GM10248 (cell line): ENCODE results near the gene TLE3.

Experiments used
- CTCF ChIA-PET: fragments of 300-600 bp; sonication (Branson Sonifier 250); formaldehyde crosslinking; extraction: SDS; loops from one replicate; lab custom pipeline; 2021; ENCODE audit warnings: antibody characterized with exemption; lab: Yijun Ruan, JAX
- POLR2A ChIA-PET: fragments of 350-650 bp; sonication (Branson Sonifier 250); formaldehyde crosslinking; extraction: SDS; loops from one replicate; lab custom pipeline; 2020; ENCODE audit warnings: antibody characterized with exemption; lab: Yijun Ruan, JAX
- DNase-seq: peaks from one replicate; pipeline ENCODE4 v3.0.0; 2012; ENCODE audit errors: extremely low spot score
- TF ChIP-seq, protein P1 (sequence below): IDR thresholded peaks from 2 replicates; pipeline ENCODE4 v1.5.1; 2012; ENCODE audit warnings: mild to moderate bottlenecking, low read depth; ENCODE audit errors: extremely low read depth, missing control alignments, control extremely low read depth

TLE3 gene

DNA sequence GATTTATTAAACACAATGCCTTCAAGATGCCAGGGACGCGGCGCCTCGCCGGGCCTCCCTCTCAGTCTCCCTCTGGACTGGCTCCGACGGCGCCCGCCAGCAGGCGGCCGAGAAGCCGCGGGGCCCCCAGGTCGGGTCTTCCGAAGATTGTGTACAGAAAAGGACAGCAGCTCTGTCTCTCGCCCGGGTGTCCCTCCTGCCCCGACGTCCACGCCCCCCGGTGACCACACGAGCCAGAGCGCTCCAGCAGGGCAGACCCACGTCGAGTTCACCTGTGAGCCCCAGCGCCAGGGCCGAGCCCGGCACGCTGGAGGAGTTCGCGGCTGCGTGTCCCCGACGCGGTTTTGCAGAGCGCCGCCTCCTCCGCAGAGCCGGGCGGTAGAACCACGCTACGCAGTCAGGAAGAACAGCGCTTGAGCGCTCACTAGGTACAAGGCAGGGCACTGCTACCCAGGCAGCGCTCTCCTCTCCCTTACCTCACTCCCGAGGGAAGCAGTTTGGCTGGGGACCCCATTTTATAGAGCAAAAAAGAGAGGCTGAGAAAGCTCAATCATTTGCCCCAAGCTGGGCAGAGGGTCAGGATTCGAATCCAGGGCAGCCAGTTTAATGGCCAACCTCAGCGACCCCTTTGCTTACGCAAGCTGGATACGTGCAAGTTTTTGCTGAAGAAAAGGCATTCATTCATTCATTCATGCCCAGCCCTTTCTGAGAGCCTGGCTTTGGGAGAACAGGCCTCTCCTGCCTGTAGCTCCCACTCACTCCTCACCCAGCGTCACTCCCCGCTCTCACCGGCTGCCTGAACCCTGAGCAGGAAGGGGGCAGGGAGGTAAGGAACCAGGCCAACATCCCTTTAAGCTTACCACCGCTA is 3.0 kb upstream of the TLE3 start:
- TF ChIP-seq, protein P1, sequence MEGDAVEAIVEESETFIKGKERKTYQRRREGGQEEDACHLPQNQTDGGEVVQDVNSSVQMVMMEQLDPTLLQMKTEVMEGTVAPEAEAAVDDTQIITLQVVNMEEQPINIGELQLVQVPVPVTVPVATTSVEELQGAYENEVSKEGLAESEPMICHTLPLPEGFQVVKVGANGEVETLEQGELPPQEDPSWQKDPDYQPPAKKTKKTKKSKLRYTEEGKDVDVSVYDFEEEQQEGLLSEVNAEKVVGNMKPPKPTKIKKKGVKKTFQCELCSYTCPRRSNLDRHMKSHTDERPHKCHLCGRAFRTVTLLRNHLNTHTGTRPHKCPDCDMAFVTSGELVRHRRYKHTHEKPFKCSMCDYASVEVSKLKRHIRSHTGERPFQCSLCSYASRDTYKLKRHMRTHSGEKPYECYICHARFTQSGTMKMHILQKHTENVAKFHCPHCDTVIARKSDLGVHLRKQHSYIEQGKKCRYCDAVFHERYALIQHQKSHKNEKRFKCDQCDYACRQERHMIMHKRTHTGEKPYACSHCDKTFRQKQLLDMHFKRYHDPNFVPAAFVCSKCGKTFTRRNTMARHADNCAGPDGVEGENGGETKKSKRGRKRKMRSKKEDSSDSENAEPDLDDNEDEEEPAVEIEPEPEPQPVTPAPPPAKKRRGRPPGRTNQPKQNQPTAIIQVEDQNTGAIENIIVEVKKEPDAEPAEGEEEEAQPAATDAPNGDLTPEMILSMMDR = no peak
- ChIA-PET CTCF (interaction anchor here (1.0 to 2.0 kb wide), 5 partner anchors 9 to 412 kb away, joined by 3 to 6 read pairs (median 3); no protein-coding TSS in a partner anchor), POLR2A (no interaction called here)
- peak; percentile 44 for DNase-seq

DNA sequence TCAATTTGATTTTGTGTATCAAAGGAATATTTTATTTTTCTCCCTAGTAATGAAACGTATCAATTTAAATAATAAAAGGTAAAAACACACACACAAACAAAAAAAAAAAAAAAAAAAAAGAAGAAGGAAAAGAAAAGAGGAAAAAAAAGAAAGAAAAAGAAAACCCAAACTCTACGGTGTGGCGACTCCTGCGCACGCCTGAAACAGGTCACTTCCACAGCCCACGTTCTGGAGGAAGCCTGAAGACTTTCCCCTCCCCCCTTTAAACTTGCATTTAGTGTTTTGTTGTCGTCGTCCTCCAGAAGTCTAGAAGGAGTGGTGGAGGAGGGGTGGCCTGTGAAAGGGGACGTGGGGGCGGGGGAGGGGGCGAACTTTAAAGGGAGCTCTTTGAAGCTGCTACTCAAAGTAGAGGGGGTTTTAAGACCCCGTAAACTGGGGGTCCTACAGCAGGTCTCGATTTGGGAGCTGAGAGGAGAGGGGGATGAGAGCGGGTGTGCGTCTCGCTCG is 2.3 kb upstream of the TLE3 start:
- POLR2A ChIA-PET = interaction anchor here (0.6 to 1.0 kb wide), 3 partner anchors 22 to 405 kb away, joined by 3 to 4 read pairs (median 4); no protein-coding TSS in a partner anchor
- peak; percentile 48 for DNase-seq
- TF ChIP-seq, protein P1 = no peak
- CTCF ChIA-PET = interaction anchor here (1.0 to 2.0 kb wide), 7 partner anchors 10 to 412 kb away, joined by 3 to 6 read pairs (median 4); no protein-coding TSS in a partner anchor

DNA sequence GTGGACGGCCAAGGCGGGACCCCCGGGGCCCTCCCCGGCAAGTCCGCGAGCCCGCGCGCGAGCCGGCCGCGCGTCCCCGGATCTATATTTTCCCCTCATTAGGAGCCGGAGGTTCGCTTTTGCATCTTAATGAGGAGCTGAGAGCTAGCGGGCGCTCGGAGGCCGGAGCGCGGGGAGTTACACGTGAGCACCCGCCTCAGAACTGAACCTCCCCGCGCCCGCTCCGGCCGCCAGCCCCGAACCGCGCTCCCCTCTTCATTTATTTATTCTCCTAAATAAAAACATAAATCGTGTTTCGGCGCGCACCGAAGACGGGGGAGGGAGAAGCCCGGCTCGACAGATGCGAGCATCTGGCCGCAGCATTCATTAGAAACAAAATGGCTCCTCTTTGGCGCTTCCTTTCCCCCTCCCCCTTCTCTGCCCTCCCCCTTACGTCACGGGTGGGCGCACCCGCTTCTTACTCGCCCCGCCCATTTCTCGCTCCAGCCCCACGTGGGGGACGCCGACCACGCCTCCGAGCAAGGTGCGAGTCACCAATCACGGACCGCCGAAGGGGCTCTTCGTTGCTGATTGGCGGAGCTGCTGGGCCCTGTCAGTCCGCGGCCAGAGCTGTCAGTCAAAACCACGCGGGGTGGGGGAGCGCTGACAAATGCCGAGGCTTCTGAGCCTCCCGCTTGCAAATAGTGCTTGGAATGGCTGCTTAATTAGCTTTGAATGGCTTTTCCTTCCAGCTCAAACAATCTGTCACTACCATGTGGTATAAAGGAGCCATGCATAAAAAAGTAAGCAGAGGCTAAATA is 1.6 kb upstream of the TLE3 start:
- TF ChIP-seq, protein P1 = no peak

DNA sequence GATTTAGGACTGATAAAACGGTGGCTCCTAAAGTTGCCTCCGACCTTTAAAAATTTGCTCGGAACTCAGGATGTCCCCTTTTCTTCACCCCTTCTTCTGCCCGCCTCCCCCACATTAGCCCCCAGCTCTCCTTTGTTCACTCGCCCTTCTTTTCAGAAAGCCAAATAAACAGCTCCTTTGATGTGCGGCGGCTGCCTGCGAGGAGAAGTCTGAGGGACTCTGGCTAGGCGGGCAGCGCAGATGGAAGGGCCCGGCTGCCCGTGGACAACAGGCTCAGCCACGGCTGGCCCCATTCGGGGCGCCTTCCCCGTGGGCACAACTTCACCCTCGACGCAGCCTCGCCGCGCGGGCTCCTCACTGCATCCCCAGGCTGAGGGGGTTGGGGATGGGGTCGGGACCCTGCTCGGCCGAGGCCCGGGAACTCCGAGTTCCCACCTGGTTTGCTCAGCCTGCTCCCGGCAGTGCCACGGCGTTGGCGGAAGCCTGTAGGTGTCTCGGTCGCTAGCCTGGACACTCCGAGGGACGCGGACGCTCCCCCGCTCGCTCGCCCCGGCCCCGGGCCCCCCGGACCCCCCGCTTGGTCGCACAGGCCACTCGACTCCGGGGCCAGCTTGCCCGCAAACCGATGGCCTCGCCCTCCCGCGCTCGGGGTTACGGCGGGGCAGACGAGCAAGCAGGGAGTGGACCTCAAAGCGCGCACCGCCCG is 897 bp upstream of the TLE3 start:
- no peak for DNase-seq
- TF ChIP-seq, protein P1 = no peak
- ChIA-PET CTCF (interaction anchor here (0.6 to 1.5 kb wide), 12 partner anchors 42 to 620 kb away, joined by 3 to 4 read pairs (median 3); no protein-coding TSS in a partner anchor), POLR2A (interaction anchor here (0.6 to 1.5 kb wide), 2 partner anchors 118 to 629 kb away, joined by 3 to 7 read pairs; no protein-coding TSS in a partner anchor)

More for the DNA sequence above, 1.6 kb upstream of the TLE3 start:
- peak; percentile 100 for DNase-seq
- ChIA-PET CTCF (interaction anchor here (1.0 to 1.7 kb wide), 5 partner anchors 17 to 388 kb away, joined by 3 to 4 read pairs (median 4); no protein-coding TSS in a partner anchor), POLR2A (interaction anchor here (0.6 to 1.0 kb wide), 3 partner anchors 22 to 405 kb away, joined by 3 to 4 read pairs (median 4); no protein-coding TSS in a partner anchor)

DNA sequence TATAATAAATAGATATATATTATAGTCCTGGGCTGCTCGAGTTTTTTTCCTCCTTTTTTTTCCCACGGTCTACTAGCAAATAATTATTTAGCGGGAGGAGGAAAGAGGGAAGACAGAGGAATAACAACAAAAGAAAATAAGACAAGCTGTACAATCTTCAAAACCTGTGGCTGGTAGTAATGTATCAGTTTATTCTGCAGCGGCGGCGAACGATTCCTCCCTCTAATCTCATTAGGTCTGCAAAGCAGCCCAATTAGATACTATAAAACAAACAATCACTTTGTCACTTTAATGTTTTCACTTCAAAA is 390 bp upstream of the TLE3 start:
- ChIA-PET CTCF (interaction anchor here (0.6 to 1.5 kb wide), 11 partner anchors 47 to 620 kb away, joined by 3 to 4 read pairs (median 3); no protein-coding TSS in a partner anchor), POLR2A (interaction anchor here (0.6 to 1.5 kb wide), 4 partner anchors 43 to 628 kb away, joined by 3 to 7 read pairs (median 4); no protein-coding TSS in a partner anchor)
- TF ChIP-seq, protein P1 = no peak
- DNase-seq = no peak
